ENCODE results near the gene MYCBP2.

MYCBP2 gene

DNA sequence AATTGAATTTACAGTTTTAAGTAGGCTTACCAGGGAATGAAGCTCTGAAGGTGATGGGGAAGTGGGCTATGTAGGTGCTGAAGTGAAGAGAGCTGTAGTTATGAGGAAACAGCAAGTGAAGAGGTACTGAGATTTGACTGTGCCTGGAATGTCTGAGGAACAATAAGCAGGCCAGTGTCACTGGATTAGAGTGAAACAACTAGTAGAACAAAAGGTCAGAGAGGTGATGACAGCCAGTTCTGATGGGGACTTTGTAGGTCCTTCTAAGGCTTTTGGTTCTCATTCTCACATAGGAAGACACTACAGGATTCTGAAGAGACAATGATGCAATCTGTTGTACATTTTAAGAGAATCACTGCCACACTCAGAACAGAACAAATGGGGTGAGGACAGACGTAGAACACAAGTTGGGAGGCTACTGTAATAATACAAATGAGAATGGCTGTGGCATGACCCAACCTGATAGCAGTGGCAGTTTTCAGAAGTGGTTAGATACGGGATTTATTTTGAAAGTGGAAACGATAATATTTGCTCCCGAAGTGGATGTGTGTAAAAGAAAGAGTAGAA, 130.8 kb downstream of the MYCBP2 start:
- Histone ChIP-seq H3K36me3 (ENCODE audit: insufficient read depth, low read length) (peaks cover 10% of the 10 kb centered on the region), H3K27ac (ENCODE audit: low read depth, low read length) (no peak overlapping the region), H3K9ac (ENCODE audit: low read length) (no peak overlapping the region), H3K9me3 (ENCODE audit: low read length) (no peaks in the 10 kb centered on the region), H3K27me3 (ENCODE audit: control insufficient read depth in 1 of 2, insufficient read depth in 2 of 2, low read length in 2 of 2) (no peaks in the 10 kb centered on the region), H3K4me3 (ENCODE audit: low read depth in 1 of 2, low read length in 2 of 2) (no peak overlapping the region), H3K4me1 (ENCODE audit: insufficient read depth, low read length) (no peaks in the 10 kb centered on the region)

GRCh38 chr13:77190349-77190958, 136.4 kb downstream of the MYCBP2 start:
- Histone ChIP-seq H3K4me1 (ENCODE audit: insufficient read depth, low read length) (no peaks in the 10 kb centered on the region), H3K9ac (ENCODE audit: low read length) (no peak overlapping the region), H3K36me3 (ENCODE audit: insufficient read depth, low read length) (peaks cover 12% of the 10 kb centered on the region), H3K4me3 (ENCODE audit: low read depth in 1 of 2, low read length in 2 of 2) (no peak overlapping the region), H3K9me3 (ENCODE audit: low read length) (no peaks in the 10 kb centered on the region), H3K27ac (ENCODE audit: low read depth, low read length) (no peak overlapping the region), H3K27me3 (ENCODE audit: control insufficient read depth in 1 of 2, insufficient read depth in 2 of 2, low read length in 2 of 2) (no peaks in the 10 kb centered on the region)

DNA sequence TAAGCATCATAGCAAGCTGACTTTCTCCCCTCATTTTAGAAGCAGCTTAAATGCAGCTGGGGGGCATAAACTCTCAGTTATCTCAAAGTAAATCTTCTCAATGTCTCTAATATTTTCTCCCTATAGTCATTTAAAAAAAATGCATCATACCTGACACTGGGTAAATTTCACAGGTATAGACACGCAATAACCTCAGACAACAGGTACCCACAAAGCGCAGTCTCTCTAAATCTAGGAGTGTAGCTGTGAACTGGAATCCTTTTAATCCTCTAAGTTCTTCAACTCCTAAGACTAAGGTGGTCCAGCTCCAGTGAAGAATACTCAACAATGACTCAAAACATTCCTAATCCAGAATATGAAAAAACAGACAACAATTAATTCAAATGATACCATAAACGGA, 141.2 kb downstream of the MYCBP2 start:
- Histone ChIP-seq H3K9ac (ENCODE audit: low read length) (no peak overlapping the region), H3K36me3 (ENCODE audit: insufficient read depth, low read length) (peaks cover 21% of the 10 kb centered on the region), H3K9me3 (ENCODE audit: low read length) (no peaks in the 10 kb centered on the region), H3K4me3 (ENCODE audit: low read depth in 1 of 2, low read length in 2 of 2) (no peak overlapping the region), H3K27ac (ENCODE audit: low read depth, low read length) (no peak overlapping the region), H3K27me3 (ENCODE audit: control insufficient read depth in 1 of 2, insufficient read depth in 2 of 2, low read length in 2 of 2) (no peaks in the 10 kb centered on the region), H3K4me1 (ENCODE audit: insufficient read depth, low read length) (no peaks in the 10 kb centered on the region)

DNA sequence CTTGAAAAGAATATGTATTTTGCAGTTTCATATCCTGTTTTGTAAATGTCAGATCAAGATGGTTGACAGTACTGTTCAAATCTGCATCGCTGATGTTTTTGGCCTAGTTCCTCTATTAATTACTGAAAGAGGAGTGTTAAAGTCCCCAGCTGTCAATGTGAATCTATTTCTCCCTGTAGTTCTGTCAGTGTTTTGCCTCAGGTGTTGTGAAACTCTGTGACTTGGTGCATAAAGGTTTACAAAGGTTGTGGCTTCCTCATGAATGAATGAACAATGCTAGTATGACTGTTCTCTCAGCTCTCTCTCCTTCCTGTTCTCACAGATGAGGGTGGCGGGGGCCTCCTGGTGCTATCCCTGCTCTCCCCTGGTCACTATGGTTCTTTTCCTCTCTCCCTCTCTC, 142.4 kb downstream of the MYCBP2 start:
- Histone ChIP-seq H3K4me1 (ENCODE audit: insufficient read depth, low read length) (no peaks in the 10 kb centered on the region), H3K9ac (ENCODE audit: low read length) (no peak overlapping the region), H3K27ac (ENCODE audit: low read depth, low read length) (no peak overlapping the region), H3K9me3 (ENCODE audit: low read length) (no peaks in the 10 kb centered on the region), H3K4me3 (ENCODE audit: low read depth in 1 of 2, low read length in 2 of 2) (no peak overlapping the region), H3K36me3 (ENCODE audit: insufficient read depth, low read length) (peaks cover 29% of the 10 kb centered on the region), H3K27me3 (ENCODE audit: control insufficient read depth in 1 of 2, insufficient read depth in 2 of 2, low read length in 2 of 2) (no peaks in the 10 kb centered on the region)

DNA sequence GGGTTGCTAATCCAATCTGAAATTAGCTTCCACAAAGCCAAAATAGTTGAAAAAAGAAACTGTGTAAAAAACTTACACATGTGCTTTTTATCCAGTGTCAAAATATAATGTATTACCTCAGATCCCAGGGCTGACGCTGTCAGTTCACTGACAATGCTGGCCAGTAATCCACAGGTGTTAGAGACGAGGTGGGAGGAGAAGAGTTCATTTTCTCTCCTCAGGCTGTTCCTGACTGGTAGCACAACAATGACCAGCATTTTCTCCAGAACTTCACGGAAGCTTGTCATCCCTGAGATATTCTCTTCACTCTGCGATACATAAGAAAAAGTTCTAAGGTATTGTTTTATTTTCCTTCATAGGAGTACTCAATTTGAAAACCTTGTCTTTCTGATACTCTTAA, 146.9 kb downstream of the MYCBP2 start:
- Histone ChIP-seq H3K27me3 (ENCODE audit: control insufficient read depth in 1 of 2, insufficient read depth in 2 of 2, low read length in 2 of 2) (no peaks in the 10 kb centered on the region), H3K27ac (ENCODE audit: low read depth, low read length) (no peak overlapping the region), H3K9ac (ENCODE audit: low read length) (no peak overlapping the region), H3K9me3 (ENCODE audit: low read length) (no peaks in the 10 kb centered on the region), H3K4me1 (ENCODE audit: insufficient read depth, low read length) (no peaks in the 10 kb centered on the region), H3K36me3 (ENCODE audit: insufficient read depth, low read length) (peaks cover 37% of the 10 kb centered on the region), H3K4me3 (ENCODE audit: low read depth in 1 of 2, low read length in 2 of 2) (no peak overlapping the region)

- no peaks in the 10 kb centered on the region for H3K27me3 ChIP-seq (ENCODE audit: control insufficient read depth in 1 of 2, insufficient read depth in 2 of 2, low read length in 2 of 2)
- no peak overlapping the region for H3K4me3 ChIP-seq (ENCODE audit: low read depth in 1 of 2, low read length in 2 of 2)
- H3K27ac ChIP-seq (ENCODE audit: low read depth, low read length): no peak overlapping the region
- peaks cover 39% of the 10 kb centered on the region for H3K36me3 ChIP-seq (ENCODE audit: insufficient read depth, low read length)
- no peaks in the 10 kb centered on the region for H3K4me1 ChIP-seq (ENCODE audit: insufficient read depth, low read length)
- H3K9ac ChIP-seq (ENCODE audit: low read length): no peak overlapping the region
- no peaks in the 10 kb centered on the region for H3K9me3 ChIP-seq (ENCODE audit: low read length)
Measured at GRCh38 chr13:77177646-77178045, 149.2 kb downstream of the MYCBP2 start.

DNA sequence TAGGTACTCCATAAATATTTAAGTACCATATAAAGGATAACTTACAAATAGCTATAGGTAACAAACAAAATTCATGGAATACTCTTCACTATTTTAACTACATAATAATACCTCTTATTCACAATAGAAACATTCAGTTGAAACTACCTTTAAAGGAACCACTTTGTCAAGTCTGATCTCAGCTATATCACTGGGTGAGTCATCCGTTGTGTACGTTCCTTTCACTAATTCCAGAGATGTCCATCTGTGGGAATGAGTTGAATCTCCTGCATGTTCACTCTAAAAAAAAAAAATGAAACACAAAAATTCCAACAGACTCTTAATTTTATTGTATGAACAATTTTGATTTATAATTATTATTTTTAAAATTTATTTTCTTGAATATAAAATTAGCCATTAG, 150.5 kb downstream of the MYCBP2 start:
- no peak overlapping the region for H3K4me3 ChIP-seq (ENCODE audit: low read depth in 1 of 2, low read length in 2 of 2)
- H3K9me3 ChIP-seq (ENCODE audit: low read length): no peaks in the 10 kb centered on the region
- no peaks in the 10 kb centered on the region for H3K4me1 ChIP-seq (ENCODE audit: insufficient read depth, low read length)
- peaks cover 47% of the 10 kb centered on the region for H3K36me3 ChIP-seq (ENCODE audit: insufficient read depth, low read length)
- H3K27me3 ChIP-seq (ENCODE audit: control insufficient read depth in 1 of 2, insufficient read depth in 2 of 2, low read length in 2 of 2): no peaks in the 10 kb centered on the region
- no peak overlapping the region for H3K9ac ChIP-seq (ENCODE audit: low read length)
- H3K27ac ChIP-seq (ENCODE audit: low read depth, low read length): no peak overlapping the region

DNA sequence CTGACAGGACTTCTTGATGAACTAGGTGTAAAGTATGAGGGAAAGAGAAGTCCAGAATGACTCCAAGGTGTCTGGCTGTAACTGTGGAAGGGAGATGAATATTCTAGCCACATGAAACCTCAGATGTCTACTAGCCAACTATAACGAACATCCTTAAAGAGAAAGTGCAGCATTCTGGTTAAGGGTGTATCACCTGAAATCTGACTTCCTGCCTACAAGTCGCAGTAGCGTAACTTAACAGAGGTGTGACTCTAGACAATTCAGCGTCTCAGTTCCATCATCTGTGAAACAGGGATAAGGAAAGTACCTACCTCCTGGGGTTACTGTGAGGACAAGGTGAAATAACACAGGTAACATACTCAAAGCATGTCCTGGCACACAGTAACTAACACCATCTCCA, 154.2 kb downstream of the MYCBP2 start:
- Histone ChIP-seq H3K27me3 (ENCODE audit: control insufficient read depth in 1 of 2, insufficient read depth in 2 of 2, low read length in 2 of 2) (no peaks in the 10 kb centered on the region), H3K9ac (ENCODE audit: low read length) (no peak overlapping the region), H3K4me1 (ENCODE audit: insufficient read depth, low read length) (no peaks in the 10 kb centered on the region), H3K27ac (ENCODE audit: low read depth, low read length) (no peak overlapping the region), H3K9me3 (ENCODE audit: low read length) (no peaks in the 10 kb centered on the region), H3K4me3 (ENCODE audit: low read depth in 1 of 2, low read length in 2 of 2) (no peak overlapping the region), H3K36me3 (ENCODE audit: insufficient read depth, low read length) (peaks cover 37% of the 10 kb centered on the region)

GRCh38 chr13:77171451-77171850, 155.4 kb downstream of the MYCBP2 start:
- Histone ChIP-seq H3K9me3 (ENCODE audit: low read length) (no peaks in the 10 kb centered on the region), H3K4me1 (ENCODE audit: insufficient read depth, low read length) (no peaks in the 10 kb centered on the region), H3K27me3 (ENCODE audit: control insufficient read depth in 1 of 2, insufficient read depth in 2 of 2, low read length in 2 of 2) (no peaks in the 10 kb centered on the region), H3K27ac (ENCODE audit: low read depth, low read length) (no peak overlapping the region), H3K36me3 (ENCODE audit: insufficient read depth, low read length) (peaks cover 33% of the 10 kb centered on the region), H3K9ac (ENCODE audit: low read length) (no peak overlapping the region), H3K4me3 (ENCODE audit: low read depth in 1 of 2, low read length in 2 of 2) (no peak overlapping the region)

DNA sequence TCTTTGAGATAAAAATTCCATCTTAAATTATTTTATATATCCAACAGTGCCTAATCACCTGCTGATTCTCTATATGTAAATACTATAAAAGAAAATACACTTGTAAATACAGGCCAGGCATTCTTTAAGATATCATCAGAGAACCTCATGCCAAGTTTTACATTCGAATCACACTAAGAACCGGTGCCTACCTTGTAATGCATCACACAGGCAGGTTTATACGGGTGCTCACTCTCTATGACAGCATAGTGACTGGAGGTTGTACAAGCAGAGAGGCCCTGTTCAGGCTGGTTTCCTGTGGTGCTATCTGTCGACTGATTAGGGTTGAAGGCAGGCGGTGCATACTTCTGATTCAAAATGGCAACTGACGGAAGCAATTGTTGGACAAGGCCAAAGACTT, 158.7 kb downstream of the MYCBP2 start:
- no peaks in the 10 kb centered on the region for H3K4me1 ChIP-seq (ENCODE audit: insufficient read depth, low read length)
- H3K9me3 ChIP-seq (ENCODE audit: low read length): no peaks in the 10 kb centered on the region
- no peak overlapping the region for H3K9ac ChIP-seq (ENCODE audit: low read length)
- peaks cover 44% of the 10 kb centered on the region for H3K36me3 ChIP-seq (ENCODE audit: insufficient read depth, low read length)
- H3K27me3 ChIP-seq (ENCODE audit: control insufficient read depth in 1 of 2, insufficient read depth in 2 of 2, low read length in 2 of 2): no peaks in the 10 kb centered on the region
- no peak overlapping the region for H3K27ac ChIP-seq (ENCODE audit: low read depth, low read length)
- no peak overlapping the region for H3K4me3 ChIP-seq (ENCODE audit: low read depth in 1 of 2, low read length in 2 of 2)

GRCh38 chr13:77150651-77151050, 176.2 kb downstream of the MYCBP2 start:
- H3K27me3 ChIP-seq (ENCODE audit: control insufficient read depth in 1 of 2, insufficient read depth in 2 of 2, low read length in 2 of 2): no peaks in the 10 kb centered on the region
- peaks cover 29% of the 10 kb centered on the region for H3K36me3 ChIP-seq (ENCODE audit: insufficient read depth, low read length)
- no peaks in the 10 kb centered on the region for H3K9me3 ChIP-seq (ENCODE audit: low read length)
- no peaks in the 10 kb centered on the region for H3K4me1 ChIP-seq (ENCODE audit: insufficient read depth, low read length)
- H3K9ac ChIP-seq (ENCODE audit: low read length): no peak overlapping the region
- no peak overlapping the region for H3K27ac ChIP-seq (ENCODE audit: low read depth, low read length)
- H3K4me3 ChIP-seq (ENCODE audit: low read depth in 1 of 2, low read length in 2 of 2): no peak overlapping the region

- peaks cover 31% of the 10 kb centered on the region for H3K36me3 ChIP-seq (ENCODE audit: insufficient read depth, low read length)
- H3K9me3 ChIP-seq (ENCODE audit: low read length): no peaks in the 10 kb centered on the region
- H3K27ac ChIP-seq (ENCODE audit: low read depth, low read length): no peak overlapping the region
- H3K9ac ChIP-seq (ENCODE audit: low read length): no peak overlapping the region
- no peaks in the 10 kb centered on the region for H3K4me1 ChIP-seq (ENCODE audit: insufficient read depth, low read length)
- no peaks in the 10 kb centered on the region for H3K27me3 ChIP-seq (ENCODE audit: control insufficient read depth in 1 of 2, insufficient read depth in 2 of 2, low read length in 2 of 2)
- no peak overlapping the region for H3K4me3 ChIP-seq (ENCODE audit: low read depth in 1 of 2, low read length in 2 of 2)
Measured at GRCh38 chr13:77143431-77143830, 183.5 kb downstream of the MYCBP2 start.
